Activated naive CD4-positive, alpha-beta T cell treated with anti-CD3 and anti-CD28 coated beads, Interleukin-2, amount 50 U/mL, for 72 hours (primary cell): ENCODE results near the gene KDM8. TPM values are rescaled to one million over a fixed set of nuclear protein-coding genes. Genes with fewer than 3 reads are reported as not detected.
"Not testable (repeated sequence)": the region's sequence is repeated elsewhere in the genome, so short reads cannot be mapped to it uniquely, and the experiment has no call there.

ENCODE experiments used
- ATAC-seq, 2 donors: fragments of 150-1000 bp; cut with Tn5 transposase; 2 replicates each; pipeline ENCODE4 v1.10.0; 2021; ENCODE audit warnings: mild to moderate bottlenecking in 2 of 2, moderate library complexity in 2 of 2
- DNase-seq, 2 donors: peaks; one replicate each; pipeline ENCODE4 v3.0.0; 2021 to 2022; ENCODE audit warnings: low spot score in 2 of 2
- H3K27ac Mint-ChIP-seq, 2 donors: one replicate each; pipeline ENCODE4 v1.8.0; 2022; ENCODE audit warnings: mild to moderate bottlenecking in 2 of 2, mixed read lengths in 2 of 2
- H3K36me3 Mint-ChIP-seq, 2 donors: one replicate each; pipeline ENCODE4 v1.8.0; 2022; ENCODE audit warnings: mixed read lengths in 2 of 2
- H3K9me3 Mint-ChIP-seq, 2 donors: one replicate each; pipeline ENCODE4 v1.8.0; 2022; ENCODE audit warnings: mixed read lengths in 2 of 2
- total RNA-seq, 2 donors: library from RNA; stranded (reverse); gene quantifications; one replicate each; pipeline ENCODE4 v1.2.3, GENCODE V29; 2022

The KDM8 gene
- total RNA-seq, 2 donors from 2014 or later: 9.2 to 10.8 TPM

DNA sequence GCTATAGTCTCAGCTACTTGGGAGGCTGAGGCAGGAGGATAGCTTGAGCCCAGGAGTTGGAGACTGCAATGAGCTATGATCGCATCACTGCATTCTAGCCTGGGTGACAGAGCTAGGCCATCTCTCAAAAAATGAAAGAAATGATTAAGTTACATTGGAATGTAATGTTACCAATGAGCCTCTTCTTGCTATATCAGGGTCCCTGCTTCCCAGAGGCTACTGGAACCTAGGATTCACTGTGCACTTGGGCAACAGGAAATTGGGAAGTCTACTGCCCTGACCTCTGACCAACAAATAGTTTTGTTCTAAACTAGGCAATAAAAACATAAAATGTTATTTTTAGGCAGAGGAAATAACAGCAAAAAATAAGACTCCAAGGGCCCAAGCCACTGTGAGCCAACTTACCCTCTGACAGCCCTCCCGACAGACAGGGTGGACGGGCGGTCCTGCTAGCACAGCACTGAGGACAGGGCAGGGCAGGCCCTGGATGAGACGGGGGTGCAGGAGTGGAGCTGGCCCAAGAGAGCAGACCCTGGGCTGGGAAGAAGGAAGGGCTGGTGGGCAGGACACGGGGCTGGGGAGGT is 37.7 kb downstream of the KDM8 start:
- DNase-seq (peak in 1 of 2 donors; percentile 39), ATAC-seq (no peak)
- Mint-ChIP-seq H3K27ac (no peak overlapping the region), H3K9me3 (no peaks in the 10 kb centered on the region), H3K36me3 (peaks cover 9 to 13% of the 10 kb centered on the region in 2 donors)

DNA sequence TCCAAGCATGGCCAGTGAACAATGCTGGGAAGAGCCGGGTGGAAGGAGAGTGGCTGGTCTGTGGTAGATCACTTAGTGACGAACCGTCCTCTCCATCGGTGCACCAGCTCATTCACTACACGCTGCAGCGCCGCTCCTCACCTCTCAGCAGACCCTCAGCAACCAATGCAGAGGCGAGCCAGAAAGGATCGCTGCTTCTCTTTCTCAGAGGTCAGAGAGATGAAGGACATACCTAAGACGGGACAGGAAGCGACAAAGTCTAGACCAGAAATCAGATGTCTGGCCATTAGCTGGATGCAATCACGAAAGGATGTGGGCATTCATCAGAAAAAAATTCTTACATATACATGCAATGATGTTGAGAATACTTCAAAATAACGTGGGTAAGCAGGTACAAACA is 38.3 kb downstream of the KDM8 start:
- H3K36me3 Mint-ChIP-seq: peaks cover 9 to 13% of the 10 kb centered on the region in 2 donors
- H3K27ac Mint-ChIP-seq: no peak overlapping the region
- DNase-seq (no peak), ATAC-seq (no peak)
- no peaks in the 10 kb centered on the region for H3K9me3 Mint-ChIP-seq

DNA sequence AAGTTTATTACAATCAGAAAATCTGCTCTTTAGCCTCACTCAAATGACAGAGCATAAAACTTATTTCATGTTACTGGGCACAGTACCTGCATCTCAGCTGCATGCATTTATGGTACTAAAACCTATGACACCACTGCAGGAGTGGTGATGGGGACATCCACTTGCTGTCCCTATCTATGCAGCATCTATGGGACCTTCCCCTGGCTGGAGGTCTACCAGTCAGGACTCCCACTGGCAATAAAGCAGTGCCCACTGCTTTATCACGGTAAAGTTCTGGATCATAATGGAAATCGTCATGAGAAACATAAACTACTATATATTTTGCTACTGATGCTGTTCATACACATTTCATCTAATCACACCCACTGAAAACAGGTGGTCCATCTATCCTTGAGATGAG is 39.1 kb downstream of the KDM8 start:
- no peak for ATAC-seq
- DNase-seq: no peak
- peaks cover 14 to 17% of the 10 kb centered on the region in 2 donors for H3K36me3 Mint-ChIP-seq
- no peaks in the 10 kb centered on the region for H3K9me3 Mint-ChIP-seq
- peak overlapping the region; percentile 87 to 89 for H3K27ac Mint-ChIP-seq

DNA sequence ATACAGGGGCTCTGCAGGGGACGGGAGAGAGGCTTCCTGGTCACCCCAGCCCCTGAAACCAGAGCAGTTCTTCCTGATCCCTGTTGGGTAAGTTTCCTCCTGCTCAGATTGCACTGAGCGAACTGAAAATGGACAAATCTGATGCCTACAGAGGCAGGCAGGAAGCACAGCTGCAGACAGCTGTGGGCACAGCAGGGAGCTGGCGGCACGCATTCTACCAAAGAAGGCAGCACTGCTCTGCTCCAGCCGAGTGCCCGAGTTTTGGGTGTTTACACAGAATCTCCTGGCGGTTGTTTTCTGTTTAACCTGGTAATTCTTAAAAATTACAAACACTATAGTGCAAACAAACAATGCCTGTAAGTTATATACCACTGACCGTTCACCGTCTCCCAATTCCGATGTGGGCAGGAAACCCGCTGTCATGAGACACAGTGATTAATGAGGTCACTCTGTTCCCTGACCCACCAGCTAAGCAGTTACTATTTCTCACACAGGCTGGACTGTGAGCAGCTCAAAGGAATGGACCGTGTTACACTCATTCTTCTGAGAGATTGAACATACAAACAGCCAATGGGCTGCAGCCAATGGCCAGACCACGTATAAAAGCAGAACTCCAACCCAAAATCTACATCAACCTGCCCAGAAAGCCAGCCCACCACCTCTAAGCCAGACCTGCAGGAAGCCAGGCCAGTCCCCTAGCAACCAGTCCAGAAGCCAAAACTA is 39.7 kb downstream of the KDM8 start:
- DNase-seq (peak in 1 of 2 donors; percentile 53), ATAC-seq (peak in 1 of 2 donors; percentile 36)
- H3K36me3 Mint-ChIP-seq: peaks cover 19 to 20% of the 10 kb centered on the region in 2 donors
- peak overlapping the region; percentile 87 to 89 for H3K27ac Mint-ChIP-seq
- H3K9me3 Mint-ChIP-seq: no peaks in the 10 kb centered on the region

DNA sequence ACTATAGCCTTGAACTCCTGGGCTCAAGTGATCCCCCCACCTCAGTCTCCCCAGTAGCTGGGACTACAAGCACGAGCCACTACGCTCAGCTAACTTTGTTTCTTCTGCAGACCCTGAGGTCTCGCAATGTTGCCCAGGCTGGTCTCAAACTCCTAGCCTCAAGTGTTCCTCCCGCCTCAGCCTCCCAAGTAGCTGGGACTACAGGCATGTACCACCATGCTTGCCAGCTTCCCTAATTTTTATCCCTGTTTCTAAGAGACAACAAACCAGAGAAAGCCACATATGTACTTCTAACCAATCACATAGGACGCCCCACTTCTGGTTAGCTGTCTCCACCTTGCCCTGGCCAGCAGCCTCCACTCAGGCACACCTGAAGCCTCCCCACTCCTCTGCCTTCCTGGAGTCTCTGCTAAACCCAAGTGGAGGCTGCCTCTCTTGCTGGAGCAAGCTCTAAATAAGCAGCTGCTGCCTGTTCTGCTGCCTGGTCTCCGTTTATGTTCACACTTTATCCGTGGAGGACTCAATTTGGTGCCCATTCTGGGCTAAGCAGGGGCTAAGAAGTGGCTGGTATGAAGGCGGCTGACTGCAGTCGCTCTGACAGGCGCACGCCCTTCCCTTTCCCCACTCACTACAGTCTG is 40.5 kb downstream of the KDM8 start:
- ATAC-seq (no peak), DNase-seq (peak in 1 of 2 donors; percentile 48)
- Mint-ChIP-seq H3K9me3 (no peaks in the 10 kb centered on the region), H3K36me3 (peaks cover 19 to 29% of the 10 kb centered on the region in 2 donors), H3K27ac (peak overlapping the region; percentile 75 to 89)

DNA sequence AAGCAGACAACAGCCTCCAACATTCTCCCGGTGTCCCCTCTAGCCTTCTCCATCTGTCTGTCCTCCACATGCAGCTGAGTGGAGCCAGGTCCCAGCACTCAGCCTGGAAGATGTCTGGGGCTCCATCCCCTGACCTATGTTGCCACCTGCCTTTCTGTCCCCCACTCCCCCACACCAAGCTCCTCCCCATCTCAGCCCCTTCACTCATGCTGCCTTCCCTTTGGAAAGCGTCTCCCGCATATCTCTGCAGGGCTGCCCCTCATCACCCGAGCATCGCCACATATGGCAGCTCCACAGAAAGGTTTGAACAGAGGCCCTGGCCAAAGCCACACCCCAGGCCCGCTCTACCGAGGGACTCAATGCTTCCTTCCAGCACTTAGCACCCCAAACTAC is 41.0 kb downstream of the KDM8 start:
- peak in 1 of 2 donors; percentile 31 for DNase-seq
- H3K36me3 Mint-ChIP-seq: peaks cover 19 to 32% of the 10 kb centered on the region in 2 donors

DNA sequence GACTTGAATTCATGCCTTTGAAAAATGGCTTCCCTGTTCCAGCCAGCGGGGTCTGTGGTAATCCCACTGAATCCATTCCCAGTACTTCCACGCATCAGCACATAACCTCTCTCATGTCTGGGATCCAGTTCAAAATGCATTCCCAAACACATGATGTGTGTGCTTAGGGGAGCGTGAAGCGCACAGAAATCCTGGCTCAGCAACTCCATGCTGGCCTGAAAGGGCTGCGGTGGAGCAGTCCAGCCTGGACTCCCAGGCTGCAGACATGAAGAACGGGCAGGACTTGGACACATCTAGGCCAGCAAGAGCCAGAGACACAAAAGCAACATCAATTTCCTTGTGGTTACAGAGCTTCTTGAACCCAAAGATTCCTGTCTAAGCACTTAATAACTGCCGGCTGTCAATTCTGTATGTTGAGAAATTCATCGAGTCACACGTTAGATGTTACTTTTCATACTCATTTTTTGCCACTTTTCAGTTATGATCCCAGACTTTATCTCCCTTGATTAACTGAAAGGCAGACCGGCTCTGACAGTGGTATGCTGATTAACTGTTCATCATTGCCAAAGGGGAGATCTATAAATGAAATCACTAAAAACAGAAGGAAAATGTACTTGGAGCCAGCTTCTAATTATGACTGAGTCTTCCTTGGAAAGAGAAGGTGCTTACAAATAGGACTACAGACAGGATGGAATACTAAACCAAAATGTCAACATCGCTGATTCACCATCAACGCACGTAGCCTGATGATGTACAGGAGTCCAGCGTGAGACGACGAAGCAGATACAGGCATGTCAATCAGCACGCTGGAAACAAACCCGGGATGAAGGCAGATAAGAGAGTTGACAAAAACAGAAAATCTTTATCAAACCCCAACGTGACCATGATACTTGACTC is 42.2 kb downstream of the KDM8 start:
- H3K27ac Mint-ChIP-seq: peak overlapping the region; percentile 89 to 90

More for the DNA sequence above, 41.0 kb downstream of the KDM8 start:
- Mint-ChIP-seq H3K9me3 (no peaks in the 10 kb centered on the region), H3K27ac (peak overlapping the region; percentile 73 to 89)
- ATAC-seq: no peak

DNA sequence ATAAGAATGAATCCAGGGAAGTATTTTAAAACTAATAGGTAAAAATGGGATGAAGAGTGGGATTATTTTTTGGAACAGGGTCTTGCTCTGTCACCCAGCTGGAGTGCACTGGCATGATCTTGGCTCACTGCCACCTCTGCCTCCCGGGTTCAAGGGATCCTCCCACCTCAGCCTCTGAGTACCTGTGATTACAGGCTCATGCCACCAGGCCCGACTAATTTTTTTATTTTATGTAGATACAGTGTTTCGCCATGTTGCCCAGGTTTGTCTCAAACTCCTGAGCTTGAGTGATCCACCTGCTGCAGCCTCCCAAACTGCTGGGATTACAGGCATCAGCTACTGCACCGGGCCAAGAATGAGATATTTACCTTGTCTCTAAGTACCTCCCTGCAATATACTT is 43.1 kb downstream of the KDM8 start:
- peak overlapping the region; percentile 19 to 89 for H3K27ac Mint-ChIP-seq
- ATAC-seq: peak in 1 of 2 donors; percentile 7
- peak in 1 of 2 donors; percentile 28 for DNase-seq
- H3K9me3 Mint-ChIP-seq: no peaks in the 10 kb centered on the region
- peaks cover 23 to 46% of the 10 kb centered on the region in 2 donors for H3K36me3 Mint-ChIP-seq

More for the DNA sequence above, 42.2 kb downstream of the KDM8 start:
- Mint-ChIP-seq H3K36me3 (peaks cover 23 to 42% of the 10 kb centered on the region in 2 donors), H3K9me3 (no peaks in the 10 kb centered on the region)
- peak; percentile 59 to 70 for DNase-seq
- ATAC-seq: peak; percentile 92 to 93

DNA sequence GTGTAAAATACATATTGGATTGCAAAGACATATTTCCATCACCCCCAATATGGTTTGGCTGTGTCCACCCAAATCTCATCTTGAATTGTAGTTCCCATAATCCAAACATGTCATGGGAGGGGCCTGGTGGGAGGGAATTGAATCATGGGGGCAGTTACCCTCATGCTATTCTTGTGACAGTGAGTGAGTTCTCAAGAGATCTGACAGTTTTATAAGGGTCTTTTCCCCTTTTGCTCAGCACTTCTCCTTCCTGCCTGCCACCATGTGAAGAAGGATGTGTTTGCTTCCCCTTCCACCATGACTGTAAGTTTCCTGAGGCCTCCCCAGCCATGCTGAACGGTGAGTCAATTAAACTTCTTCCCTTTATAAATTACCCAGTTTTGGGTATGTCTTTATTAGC is 43.8 kb downstream of the KDM8 start:
- not testable (repeated sequence) for ATAC-seq
- peak overlapping the region; percentile 9 to 89 for H3K27ac Mint-ChIP-seq
- peaks cover 28 to 52% of the 10 kb centered on the region in 2 donors for H3K36me3 Mint-ChIP-seq

DNA sequence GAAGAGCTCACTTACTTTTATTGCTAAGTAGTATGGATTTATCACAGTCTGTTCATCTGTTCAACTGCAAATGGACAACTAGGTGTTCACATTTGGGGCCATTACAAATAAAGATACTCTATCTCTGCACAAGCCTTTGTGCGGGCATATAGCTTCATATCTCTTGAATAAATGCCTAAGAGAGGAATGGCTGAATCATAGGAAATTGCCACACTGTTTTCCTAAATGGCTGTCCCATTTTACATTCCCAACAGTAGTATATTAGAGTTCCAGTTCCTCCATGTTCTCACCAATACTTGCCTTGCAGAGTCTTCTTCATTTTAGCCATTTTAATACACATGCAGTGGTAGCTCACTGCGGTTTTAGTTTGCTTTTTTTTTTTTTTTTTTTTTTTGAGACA is 44.7 kb downstream of the KDM8 start:
- H3K36me3 Mint-ChIP-seq: peaks cover 26 to 54% of the 10 kb centered on the region in 2 donors
- peak overlapping the region; percentile 70 to 89 for H3K27ac Mint-ChIP-seq
- DNase-seq (no peak), ATAC-seq (no peak)
- H3K9me3 Mint-ChIP-seq: no peaks in the 10 kb centered on the region

More for the DNA sequence above, 43.8 kb downstream of the KDM8 start:
- not testable (repeated sequence) for DNase-seq, H3K9me3 Mint-ChIP-seq

DNA sequence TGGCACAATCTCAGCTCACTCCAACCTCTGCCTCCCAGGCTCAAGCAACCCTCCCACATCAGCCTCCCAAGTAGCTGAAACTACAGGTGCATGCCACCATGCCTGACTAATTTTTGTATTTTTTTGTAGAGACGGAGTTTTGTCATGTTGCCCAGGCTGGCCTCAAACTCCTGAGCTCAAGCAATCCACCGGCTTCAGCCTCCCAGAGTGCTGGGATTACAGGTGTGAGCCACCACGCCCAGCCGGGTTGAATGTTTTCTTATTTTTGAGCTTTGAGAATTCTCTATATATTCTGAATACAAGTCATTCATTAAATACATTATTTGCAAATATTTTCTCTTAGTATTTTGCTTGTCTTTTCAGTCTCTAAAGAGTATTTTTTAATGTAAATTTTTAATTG is 45.6 kb downstream of the KDM8 start:
- not testable (repeated sequence) for H3K9me3 Mint-ChIP-seq, DNase-seq, ATAC-seq
- peaks cover 22 to 54% of the 10 kb centered on the region in 2 donors for H3K36me3 Mint-ChIP-seq
- H3K27ac Mint-ChIP-seq: peak overlapping the region in 1 of 2 donors; percentile 89

DNA sequence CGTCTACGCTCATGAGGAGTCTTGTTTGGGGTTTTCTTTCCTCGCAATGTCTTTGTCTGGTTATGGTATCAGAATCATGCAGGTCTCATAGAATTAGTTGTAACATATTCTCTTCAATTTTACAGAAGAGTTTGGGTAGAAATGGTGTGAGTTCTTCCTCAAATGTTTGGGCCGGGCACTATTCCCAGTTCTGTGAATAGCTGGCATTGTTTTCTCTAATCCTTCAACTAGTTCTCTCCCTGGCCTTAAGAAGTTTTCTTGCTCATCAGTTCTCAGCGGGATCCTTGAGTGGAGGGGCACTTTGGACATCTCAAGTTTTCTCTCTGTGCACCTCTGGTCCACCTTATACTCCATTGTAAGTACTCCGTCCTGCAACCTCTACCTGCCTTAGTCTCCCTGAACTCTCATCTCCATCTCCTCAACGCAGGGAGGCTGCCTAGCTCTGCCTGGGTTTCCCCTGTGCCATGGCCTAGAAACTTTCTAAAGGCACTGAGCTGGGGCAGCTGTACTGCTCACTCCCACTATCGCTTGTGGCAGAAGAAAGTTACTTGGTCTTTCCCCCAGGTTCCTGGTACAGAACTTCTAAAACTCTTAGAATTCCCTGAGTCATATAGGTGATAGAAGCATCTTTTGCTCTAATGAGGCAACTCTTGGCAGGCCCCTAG is 48.3 kb downstream of the KDM8 start:
- ATAC-seq (peak in 1 of 2 donors; percentile 28), DNase-seq (peak in 1 of 2 donors; percentile 61)
- peak overlapping the region; percentile 96 to 98 for H3K27ac Mint-ChIP-seq
- peaks cover 30 to 68% of the 10 kb centered on the region in 2 donors for H3K36me3 Mint-ChIP-seq
- H3K9me3 Mint-ChIP-seq: no peaks in the 10 kb centered on the region

DNA sequence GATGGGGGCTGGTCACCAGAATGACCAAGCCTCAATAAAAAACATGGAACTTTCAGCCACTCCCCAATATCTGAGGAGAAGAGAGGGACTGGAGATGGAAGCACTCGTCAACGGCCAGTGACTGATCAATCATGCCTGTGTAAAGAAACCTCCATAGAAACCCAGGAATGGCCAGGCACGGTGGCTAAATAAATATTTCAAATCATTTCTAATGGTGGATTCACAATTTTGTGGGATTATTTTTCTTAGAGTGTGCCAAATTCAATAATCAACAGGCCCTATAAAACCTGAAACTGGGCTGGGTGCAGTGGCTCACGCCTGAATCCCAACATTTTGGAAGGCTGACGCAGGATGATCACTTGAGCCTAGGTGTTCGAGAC is 48.9 kb downstream of the KDM8 start:
- DNase-seq (no peak), ATAC-seq (no peak)
- Mint-ChIP-seq H3K36me3 (peaks cover 32 to 68% of the 10 kb centered on the region in 2 donors), H3K9me3 (no peaks in the 10 kb centered on the region), H3K27ac (peak overlapping the region; percentile 96 to 98)

DNA sequence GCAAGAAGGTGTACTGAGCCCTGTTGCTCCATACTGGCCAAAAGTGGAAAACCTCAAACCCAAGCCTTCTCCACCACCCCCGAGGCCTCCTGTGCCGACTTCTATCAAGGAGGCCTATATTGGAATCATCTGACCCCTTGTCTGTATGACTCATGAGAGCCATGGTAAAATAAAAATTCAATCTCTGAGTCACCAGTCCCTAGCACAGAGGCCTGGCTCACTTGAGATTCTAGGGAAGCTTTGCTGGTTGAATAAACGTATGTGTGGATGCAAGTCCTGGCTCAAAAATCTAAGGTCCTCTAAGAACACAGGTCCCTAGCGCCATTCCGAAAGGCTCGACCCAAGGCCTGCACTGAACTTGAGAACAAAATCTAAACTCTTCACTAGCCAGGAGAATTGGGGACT is 50.2 kb downstream of the KDM8 start:
- peak in 1 of 2 donors; percentile 61 for DNase-seq
- peak overlapping the region; percentile 96 to 98 for H3K27ac Mint-ChIP-seq
- H3K9me3 Mint-ChIP-seq: no peaks in the 10 kb centered on the region
- peaks cover 33 to 57% of the 10 kb centered on the region in 2 donors for H3K36me3 Mint-ChIP-seq
- peak; percentile 64 to 78 for ATAC-seq

DNA sequence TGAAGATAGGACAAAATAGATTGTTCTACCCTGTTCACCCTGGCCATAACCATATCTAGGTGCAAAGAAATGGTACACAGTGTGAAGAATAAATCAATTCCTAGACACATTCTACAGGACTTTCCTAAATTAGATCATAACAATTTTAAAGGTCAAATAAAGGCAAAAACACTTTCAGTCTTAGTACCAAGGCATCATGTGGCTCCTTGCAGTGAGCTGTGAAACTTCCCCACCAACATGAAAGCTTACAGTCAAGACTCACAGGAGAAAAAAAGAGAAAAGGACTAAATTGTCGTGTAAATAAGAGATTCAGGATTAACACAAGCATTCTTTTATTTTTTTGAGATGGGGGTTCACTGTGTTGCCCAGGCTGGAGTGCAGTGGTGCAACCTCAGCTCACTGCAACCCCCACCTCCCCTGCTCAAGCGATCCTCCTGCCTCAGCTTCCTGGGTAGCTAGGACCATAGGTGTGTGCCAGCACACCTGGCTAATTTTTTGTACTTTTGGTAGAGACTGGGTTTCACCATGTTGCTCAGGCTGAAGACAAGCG is 51.0 kb downstream of the KDM8 start:
- Mint-ChIP-seq H3K27ac (peak overlapping the region; percentile 97 to 98), H3K9me3 (peaks cover 4 to 5% of the 10 kb centered on the region in 2 donors), H3K36me3 (peaks cover 39 to 58% of the 10 kb centered on the region in 2 donors)
- peak in 1 of 2 donors; percentile 58 for DNase-seq
- ATAC-seq: peak; percentile 64 to 77
